Pulmonary artery endothelial cell (primary cell): ENCODE measurements around the gene KLK8. TPM values are rescaled to one million over a fixed set of nuclear protein-coding genes. Genes with fewer than 3 reads are reported as not detected.
"Not testable (repeated sequence)": the region's sequence is repeated elsewhere in the genome, so short reads cannot be mapped to it uniquely, and the experiment has no call there.

Experiments
- DNase-seq: peaks from one replicate; pipeline ENCODE4 v3.0.0-alpha.2; 2011; ENCODE audit warnings: low read depth, low spot score
- total RNA-seq: library from RNA; depleted of rRNA; stranded (reverse); fragments of >200 nt; gene quantifications from 2 replicates; pipeline ENCODE4 v1.2.3, GENCODE V29; 2014

The KLK8 gene
- total RNA-seq, 1 donor from 2014 or later, result not detected

- no peak for DNase-seq
Observed at GRCh38 chr19:51018745-51019543, 17.5 kb upstream of the KLK8 start.

DNA sequence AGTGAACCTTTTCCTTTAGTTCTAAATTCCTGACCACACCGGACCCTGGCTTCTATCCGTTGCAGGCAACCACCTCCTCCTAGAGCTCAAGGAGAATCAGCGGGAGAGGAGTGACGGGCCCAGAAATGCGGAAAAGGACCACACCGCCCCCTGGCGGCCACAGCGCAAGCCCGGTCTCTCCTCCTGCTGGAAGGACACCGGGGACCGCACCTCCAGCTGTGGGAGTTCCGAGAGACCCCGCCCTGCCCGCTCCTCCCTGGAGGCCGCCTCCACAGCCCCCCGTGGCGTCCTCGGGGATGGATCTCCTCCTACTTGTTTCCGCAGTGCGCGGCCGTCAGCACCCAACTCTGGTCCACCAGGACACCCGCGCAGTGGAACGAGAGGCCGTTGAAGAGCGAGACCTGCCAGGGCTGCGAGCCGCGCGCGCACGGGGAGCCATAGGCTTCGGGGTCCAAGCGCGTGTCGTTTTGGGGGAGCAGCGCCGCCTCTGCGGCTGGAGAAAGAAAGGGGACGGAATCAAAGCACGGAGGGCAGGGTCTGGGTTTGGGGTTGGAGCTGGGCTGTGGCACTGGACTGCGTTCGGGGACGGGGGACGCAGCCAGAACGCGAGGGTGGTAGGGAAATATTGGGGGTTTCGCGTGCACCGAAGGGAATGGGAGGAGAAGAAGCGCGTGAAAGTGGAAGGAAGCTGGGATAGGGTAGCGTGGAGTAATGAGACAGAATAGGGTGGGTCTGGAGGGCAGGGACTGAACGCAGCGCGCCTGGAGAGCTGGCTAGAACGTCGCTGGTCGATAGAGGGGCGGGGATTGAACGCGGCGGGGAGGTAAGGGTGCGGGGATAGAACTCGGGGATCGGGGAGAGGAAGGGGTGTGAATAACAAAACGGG, 15.6 kb upstream of the KLK8 start:
- DNase-seq, result no peak

GRCh38 chr19:51015691-51016267, 14.4 kb upstream of the KLK8 start:
- DNase-seq, result no peak

- no peak for DNase-seq
Observed at GRCh38 chr19:51014242-51014641, 12.8 kb upstream of the KLK8 start.

- no peak for DNase-seq
Observed at GRCh38 chr19:51012661-51013190, 11.3 kb upstream of the KLK8 start.

- no peak for DNase-seq
Observed at GRCh38 chr19:51010066-51010795, 8.8 kb upstream of the KLK8 start.

DNA sequence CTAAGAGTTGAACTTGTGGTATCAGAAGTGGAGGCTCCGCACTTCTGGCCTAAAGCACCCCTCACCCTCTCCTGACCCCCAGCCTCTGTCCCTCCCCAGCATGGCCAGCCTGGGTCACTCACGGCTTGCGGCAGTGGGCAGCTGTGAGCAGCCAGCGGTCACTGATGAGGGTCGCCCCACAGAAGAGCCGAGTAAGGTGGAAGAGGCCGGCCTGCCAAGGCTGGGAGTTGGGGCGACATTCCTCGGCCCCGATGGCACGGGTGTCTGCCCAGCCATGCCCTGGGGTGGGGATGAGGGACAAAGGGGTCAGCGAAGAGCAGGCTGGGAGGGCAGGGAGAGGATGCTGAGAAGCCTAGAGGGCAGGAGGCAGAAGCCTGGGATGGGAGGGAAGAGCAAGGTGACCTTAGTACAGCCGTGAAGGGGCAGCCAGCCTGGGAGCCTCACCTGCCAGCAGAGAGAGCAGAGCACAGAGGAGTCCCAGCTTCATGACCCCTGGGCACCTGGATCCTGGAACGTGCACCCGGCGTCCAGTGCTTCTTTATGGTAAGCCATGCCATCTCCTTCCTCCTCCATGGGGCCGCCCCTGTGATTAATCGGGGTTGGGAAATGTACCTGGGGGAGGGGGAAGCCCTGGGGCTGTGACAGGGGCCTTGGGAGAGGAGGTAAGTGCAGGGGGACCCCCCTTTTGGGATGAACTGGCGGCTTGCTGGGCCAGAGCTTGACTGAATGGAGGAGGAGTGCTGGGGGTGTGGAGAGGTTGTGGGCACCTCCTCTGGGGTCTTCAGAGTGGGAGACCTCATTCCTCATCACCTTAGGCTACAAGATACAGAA, 7.9 kb upstream of the KLK8 start:
- DNase-seq, result no peak

DNA sequence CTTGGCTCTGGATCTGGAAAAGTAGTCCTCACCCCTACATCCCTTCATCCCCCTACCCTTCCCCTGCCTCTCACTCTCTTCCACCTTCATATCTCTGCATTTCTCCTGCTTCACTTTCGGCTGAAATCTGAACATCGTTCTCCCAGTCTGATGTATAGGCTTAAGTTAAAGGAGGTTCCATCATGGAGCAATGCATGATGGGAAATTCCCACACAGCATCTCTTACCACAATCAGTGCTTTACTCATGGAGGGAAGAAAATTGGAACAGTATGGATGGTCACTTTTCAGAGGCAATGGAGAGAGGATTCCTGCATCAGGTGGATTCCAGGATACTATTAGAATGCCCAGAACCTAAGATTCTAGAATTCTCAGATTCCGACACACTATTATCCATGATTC, 6.1 kb upstream of the KLK8 start:
- DNase-seq, result no peak

GRCh38 chr19:51006406-51006805, 5.0 kb upstream of the KLK8 start:
- DNase-seq, result no peak

DNA sequence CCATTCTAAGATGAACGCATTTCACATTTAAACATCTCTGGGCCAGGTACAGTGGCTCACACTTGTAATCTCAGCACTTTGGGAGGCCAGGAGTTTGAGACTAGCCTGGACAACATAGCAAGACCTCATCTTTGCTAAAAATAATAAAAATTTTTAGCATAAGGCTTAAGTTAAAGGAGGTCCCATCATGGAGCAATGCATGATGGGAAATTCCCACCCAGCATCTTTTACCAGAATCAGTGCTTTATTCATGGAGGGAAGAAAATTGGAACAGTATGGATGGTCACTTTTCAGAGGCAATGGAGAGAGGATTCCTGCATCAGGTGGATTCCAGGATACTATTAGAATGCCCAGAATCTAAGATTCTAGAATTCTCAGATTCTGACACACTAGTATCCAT, 3.8 kb upstream of the KLK8 start:
- DNase-seq, result no peak

DNA sequence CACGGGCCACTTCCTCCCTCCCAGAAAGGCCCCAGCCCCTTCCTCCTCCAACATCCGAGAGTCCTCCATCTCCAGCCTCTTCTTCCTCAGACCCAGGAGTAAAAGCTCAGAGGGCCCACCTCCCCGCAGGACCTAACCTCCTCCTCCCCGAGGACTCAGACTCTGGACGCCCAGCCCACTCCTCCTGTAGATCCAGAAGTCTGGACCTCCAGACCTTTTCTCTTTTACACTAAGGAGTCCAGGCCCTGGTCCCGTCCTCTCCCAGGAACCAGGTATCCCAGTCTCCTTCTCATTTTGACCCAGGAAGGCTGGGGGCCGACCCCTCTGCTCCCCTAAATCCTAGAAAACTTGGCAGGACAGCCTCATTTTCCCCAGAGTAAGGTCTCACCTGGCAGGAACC, 1.9 kb upstream of the KLK8 start:
- DNase-seq, result no peak

DNA sequence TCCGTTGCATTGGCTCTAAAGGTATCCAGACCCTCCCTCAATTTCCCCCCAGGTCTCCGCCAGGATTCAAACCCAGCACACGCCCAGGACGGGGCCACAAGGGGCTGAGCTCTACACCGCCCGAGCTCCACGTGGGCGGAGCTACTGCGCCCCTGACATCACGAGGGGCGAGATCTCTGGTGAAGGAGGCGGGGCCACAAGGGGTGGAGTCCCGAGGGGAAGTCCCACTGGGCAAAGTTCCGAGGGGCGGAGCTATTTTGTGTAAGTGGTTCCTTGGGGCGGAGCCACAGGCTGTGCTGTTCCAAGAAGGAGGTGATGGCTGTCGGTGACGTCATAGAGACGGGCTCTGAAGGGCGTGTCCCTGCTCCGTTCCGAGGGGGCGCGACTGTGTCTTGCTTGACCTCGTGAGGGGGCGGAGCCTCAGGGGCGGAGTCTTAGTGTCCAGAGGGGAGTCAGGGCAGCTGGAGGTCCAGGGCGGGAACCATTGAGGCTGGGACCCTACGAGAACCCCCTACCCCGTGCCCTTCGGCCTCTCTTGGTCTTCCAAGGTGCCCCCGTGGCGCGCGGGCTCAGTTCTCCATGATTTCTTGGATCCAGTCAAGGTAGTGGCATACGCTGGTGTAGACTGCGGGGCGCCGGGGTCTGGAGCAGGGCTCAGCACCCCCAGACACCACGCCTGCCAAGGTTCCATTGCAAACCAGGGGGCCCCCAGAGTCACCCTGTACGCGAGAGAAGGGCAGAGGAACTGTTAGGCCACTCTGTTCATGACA, 1.3 kb upstream of the KLK8 start:
- no peak for DNase-seq

DNA sequence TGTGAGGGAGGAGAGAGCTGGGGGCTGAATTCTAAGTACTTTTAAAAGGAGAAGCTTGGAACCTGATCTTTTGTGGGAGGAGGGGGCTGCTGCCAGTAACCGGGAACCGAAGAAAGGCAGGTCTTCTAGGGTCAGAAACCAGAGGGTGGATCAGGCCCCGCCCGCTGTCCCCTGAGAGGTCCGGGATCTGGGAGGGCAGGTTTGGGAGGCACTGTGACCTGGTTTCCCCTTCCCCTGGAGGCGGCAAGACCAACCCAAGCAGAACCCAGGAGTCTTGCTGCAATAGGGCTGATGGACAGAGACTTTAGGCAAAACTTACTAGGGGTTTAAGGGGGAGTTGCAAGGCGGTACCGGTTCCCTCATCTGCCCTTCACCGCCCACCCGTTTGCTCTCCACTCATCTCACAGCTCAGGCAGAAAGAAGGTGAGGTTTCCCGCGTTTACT, 707 bp upstream of the KLK8 start:
- DNase-seq, result no peak

DNA sequence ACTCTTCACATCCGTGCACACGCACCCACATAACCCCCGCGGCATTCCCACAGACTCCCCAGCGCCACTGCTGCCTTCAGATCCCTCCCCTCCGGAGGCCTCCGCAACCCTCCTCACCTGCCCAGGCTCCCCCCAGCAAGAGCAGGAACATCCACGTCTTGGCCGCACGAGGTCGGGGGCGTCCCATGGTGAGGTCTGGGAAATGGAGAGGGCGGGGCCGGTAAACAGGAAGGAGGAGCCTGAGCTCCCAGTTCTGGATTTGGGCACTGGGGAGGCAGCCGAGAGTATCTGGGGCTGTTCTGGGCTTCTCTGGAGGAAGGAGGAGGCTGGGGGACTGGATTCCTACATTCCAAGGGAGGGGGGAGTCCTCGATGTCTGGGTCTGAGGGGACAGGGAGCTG, 423 bp downstream of the KLK8 start:
- DNase-seq, result no peak

DNA sequence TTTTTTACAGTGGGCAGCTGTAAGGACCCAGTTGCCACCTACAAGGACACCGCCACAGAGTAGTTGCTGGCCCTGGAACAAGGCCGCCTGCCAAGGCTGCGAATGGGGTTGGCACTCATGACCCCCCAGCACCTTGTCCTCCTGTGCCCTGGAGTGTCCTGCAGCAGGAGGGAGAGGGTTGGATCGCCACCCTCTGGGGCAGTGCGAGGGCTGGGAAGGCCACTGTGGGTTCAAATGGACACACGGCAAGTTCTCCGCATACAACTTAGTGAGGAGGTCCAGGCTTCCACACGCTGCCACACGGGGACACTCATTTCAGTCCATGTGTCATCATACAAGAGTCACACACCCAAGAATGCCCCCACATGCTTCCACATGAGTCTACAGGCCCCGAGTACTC, 978 bp downstream of the KLK8 start:
- DNase-seq, result no peak

- no peak for DNase-seq
Observed at GRCh38 chr19:50998686-50999085, 2.7 kb downstream of the KLK8 start.

DNA sequence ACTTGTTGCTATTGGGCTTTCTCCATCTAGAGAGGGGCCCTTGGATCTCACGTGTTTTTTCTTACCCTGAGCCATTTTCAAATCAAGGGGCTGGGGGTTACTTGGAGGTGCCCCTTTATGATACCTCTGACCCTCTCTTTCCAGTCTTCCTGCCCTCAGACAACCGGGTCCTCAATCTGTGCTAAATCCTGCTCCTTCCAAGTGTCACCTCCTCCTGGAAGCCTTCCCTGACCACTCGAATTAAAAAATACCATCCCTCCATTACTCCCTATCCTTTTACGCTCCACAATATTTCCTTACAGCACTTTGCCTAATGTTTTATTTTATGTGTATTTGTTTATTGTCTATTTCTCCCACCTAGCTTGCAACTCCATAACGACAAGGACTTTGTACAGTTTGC, 3.3 kb downstream of the KLK8 start:
- DNase-seq, result no peak

DNA sequence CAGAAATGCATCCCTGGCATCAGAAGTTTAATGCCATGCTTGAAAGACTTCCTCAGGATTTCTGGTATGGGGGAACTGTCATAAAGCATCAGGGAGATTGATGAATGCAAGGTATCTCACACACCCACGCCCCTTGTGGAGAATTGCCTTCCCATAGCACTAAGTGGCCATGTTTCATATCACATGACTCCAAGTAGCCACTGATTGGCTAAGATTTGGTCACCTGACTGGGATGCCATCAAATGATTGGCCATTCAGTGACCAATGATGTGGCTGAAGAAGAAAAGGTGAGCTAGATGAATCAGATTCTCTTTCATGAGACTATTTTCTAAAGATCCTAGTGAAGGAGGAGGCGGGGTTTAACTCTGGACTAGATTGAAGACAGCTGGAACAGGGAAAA, 7.3 kb downstream of the KLK8 start:
- no peak for DNase-seq

GRCh38 chr19:50992666-50993035, 8.8 kb downstream of the KLK8 start:
- no peak for DNase-seq

DNA sequence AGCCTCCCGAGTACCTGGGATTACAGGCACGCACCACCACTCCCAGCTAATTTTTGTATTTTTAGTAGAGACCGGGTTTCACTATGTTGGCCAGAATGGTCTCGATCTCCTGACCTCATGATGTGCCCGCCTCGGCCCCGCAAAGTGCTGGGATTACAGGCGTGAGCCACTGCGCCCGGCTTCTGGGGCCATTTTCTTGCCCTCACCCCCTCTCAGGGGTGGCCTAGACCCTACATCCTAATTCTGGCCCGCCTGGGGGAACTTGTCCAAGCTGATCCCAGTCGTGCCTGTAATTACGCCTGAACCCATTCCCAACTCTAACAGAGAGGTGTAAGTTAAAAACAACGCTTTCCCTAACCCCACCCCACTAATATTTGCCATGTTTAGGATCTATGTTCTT, 17.0 kb downstream of the KLK8 start:
- DNase-seq, result not testable (repeated sequence)
